SH-SY5Y (cell line): Measurements from ENCODE around the gene MORN4.

Experiments used
- GATA2 ChIP-seq: IDR thresholded peaks from 2 replicates; pipeline ENCODE4 v1.6.1; 2011; ENCODE audit warnings: mild to moderate bottlenecking, low read depth, low read length
- GATA3 ChIP-seq: IDR thresholded peaks from 2 replicates; pipeline ENCODE4 v1.6.1; 2011; ENCODE audit warnings: low read depth, mild to moderate bottlenecking, low read length, moderate library complexity

GRCh38 chr10:97632949-97633884 lies at the start of gene MORN4:
- TF ChIP-seq GATA3 (no peak), GATA2 (peak; percentile 53; the same call in 1 of the 2 replicates)
